CD4-positive, alpha-beta T cell treated with Interferon gamma for 1 hour (primary cell): ENCODE data around the gene P2RY6.
A peak's percentile ranks its signal among the peaks of the same experiment; 100 is the strongest.

Experiments used
- DNase-seq: peaks from one replicate; pipeline ENCODE4 v3.0.0-alpha.2; 2020

Gene P2RY6

DNA sequence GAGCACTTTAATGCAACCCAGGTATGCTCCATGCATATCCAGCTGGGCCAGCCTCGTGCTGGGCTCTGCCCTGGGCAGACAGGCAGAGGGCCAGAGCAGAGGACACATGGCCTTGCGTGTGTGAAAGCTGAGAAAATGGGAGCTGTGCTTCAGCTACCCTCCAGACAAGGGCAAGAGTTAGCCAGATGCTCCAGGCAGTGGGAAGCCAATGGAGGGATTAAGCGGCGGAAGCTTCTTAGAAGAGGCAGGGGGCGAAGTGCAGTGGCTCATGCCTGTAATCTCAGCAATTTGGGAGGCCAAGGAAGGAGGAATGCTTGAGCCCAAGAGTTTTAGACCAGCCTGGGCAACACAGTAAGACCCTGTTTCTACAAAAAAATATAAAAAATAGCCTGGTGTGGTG, 26.1 kb downstream of the P2RY6 start:
- no peak for DNase-seq

DNA sequence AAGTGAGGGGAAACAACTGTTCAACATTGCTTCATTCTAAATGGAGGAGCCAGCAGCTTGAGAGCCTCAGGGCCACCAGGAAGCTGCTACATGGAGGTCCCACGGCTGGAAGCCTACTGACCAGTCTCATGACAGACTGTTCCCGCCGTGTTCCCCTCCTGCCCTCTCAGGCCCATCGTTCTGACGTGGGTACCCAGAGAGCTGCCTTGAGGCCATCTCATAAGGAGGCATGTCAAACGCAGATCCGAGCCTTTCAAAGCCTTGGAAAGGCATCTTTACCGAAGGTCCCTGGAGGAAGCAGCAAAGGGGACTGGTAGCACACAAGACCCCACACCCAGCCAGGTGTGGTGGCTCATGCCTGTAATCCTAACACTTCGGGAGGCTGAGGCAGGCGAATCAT, 27.6 kb downstream of the P2RY6 start:
- no peak for DNase-seq

GRCh38 chr11:73306069-73306841, 34.1 kb downstream of the P2RY6 start:
- DNase-seq, result no peak

GRCh38 chr11:73306977-73307322, 34.8 kb downstream of the P2RY6 start:
- no peak for DNase-seq

- peak; percentile 85 for DNase-seq
Observed at GRCh38 chr11:73307323-73308002, 35.3 kb downstream of the P2RY6 start.

- DNase-seq, result no peak
Observed at GRCh38 chr11:73308003-73308960, 36.1 kb downstream of the P2RY6 start, which contains the start of gene ARHGEF17. Gene ARHGEF17 (plus strand): TSS chr11:73308276. CDS start chr11:73308639, 363 bp downstream.

GRCh38 chr11:73308961-73309919, 37.1 kb downstream of the P2RY6 start:
- peak; percentile 38 for DNase-seq

DNA sequence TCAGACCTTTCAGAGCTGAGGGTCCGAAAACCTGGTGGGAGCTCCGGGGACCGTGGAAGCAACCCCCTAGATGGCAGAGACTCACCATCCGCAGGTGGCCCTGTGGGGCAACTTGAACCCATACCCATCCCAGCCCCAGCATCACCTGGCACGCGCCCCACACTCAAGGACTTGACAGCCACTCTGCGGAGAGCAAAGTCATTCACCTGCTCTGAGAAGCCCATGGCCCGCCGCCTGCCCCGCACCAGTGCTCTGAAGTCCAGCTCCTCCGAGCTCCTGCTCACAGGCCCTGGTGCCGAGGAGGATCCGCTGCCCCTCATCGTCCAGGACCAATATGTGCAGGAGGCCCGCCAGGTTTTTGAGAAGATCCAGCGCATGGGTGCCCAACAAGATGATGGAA, 37.9 kb downstream of the P2RY6 start:
- no peak for DNase-seq

- DNase-seq, result no peak
Observed at GRCh38 chr11:73310661-73311393, 38.7 kb downstream of the P2RY6 start.

GRCh38 chr11:73311394-73311869, 39.3 kb downstream of the P2RY6 start:
- DNase-seq, result no peak

DNA sequence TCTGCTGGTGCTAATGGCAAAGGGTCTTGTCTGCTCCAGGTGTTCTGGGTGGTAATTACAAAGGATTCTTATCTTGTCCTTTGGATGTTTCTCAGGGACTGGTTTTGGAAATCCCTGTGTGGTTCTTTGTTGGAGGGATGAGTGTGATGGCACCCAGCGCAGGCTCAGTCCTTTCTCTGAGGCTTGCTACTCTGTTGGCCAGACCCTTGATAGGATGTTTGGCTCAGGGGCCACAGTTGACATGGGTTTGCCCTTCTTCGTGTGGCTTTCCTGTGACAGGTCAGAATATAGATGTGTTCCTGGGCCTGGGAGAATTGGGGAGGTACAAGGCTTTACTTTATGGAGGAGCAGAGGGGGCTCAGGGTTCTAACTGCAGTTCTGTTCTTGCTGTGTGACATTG, 39.9 kb downstream of the P2RY6 start:
- DNase-seq, result no peak

GRCh38 chr11:73312851-73313327, 40.8 kb downstream of the P2RY6 start:
- DNase-seq, result no peak

- DNase-seq, result no peak
Observed at GRCh38 chr11:73313652-73314051, 41.5 kb downstream of the P2RY6 start.

- DNase-seq, result no peak
Observed at GRCh38 chr11:73314117-73314961, 42.2 kb downstream of the P2RY6 start.

DNA sequence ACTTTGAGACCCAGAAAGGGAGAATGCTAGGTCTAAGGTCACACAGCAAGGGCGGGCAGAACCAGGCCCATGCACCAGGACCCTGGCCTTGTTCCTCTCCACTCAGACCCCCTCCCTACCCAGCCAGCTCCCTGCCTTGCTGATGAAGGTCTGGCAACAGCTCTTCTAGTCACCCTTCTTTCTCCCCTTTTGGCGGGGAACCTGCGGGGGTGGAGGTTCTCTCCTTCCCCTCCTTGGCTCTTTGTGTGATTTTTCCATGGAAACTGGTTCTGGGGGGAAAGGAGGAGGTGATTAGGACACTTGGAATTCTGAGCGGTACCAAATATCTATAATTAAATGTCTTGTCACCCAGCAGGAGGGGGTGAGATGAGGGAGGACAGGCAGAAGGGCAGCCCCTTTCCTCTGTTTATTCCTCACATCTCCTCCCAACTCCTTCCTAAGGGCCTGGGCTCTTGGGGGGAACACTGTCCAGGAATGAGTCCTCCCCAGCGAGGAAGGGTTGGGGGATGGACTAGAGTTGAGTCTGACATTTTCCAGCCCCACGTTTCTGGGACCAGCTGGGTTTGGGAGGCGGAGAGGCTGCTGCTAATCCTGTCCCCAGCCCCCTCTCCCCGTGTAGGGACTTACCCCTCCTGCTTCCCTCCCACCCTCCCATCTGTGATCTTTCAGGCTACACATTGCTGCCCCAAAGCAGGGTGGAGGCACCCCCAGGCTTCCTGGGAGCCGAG, 43.3 kb downstream of the P2RY6 start:
- no peak for DNase-seq

GRCh38 chr11:73316422-73316821, 44.3 kb downstream of the P2RY6 start:
- DNase-seq, result no peak

DNA sequence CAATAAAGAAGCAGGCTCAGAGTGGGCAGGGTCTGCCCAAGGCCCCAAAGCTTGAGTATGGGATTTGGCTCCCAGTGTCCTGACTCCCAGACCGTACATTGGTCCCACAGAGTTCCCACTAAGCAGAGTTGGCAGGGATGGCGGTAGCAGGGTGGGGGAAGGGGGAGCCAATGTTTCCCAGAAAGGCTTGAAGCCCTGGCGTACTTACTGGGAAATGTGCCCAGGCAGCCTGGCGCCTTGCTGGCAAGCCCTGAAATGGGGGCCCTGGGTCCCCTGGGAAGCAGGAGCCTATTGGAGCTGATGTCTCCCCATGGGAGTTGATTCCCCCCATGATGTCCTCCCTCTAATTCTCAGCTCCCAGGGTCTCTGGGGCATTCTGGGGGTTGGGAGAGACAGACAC, 45.2 kb downstream of the P2RY6 start:
- DNase-seq, result no peak

GRCh38 chr11:73317803-73318202, 45.7 kb downstream of the P2RY6 start:
- DNase-seq, result no peak

GRCh38 chr11:73318501-73319011, 46.4 kb downstream of the P2RY6 start:
- no peak for DNase-seq
